Measurements from ENCODE around the gene SHISAL2B.

DNA sequence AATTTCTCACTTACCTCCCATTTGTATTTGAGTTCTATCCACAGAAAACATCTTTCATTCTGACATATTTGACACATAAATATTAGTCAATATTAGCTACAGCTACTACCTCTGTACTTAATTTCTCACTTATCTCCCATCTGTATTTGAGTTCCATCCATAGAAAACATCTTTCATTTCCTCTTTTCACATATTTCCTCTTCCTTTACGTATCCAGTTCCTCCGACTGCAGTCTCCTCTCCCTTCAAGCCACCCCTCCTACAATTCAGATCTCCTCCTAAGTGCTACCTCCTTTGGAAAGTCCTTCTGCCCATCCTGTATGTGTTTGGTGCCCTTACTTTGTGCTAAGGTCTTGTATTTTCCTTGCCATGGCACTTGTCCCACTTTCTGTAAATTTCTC is 76.6 kb downstream of the SHISAL2B start:
- TF ChIP-seq, protein P1, sequence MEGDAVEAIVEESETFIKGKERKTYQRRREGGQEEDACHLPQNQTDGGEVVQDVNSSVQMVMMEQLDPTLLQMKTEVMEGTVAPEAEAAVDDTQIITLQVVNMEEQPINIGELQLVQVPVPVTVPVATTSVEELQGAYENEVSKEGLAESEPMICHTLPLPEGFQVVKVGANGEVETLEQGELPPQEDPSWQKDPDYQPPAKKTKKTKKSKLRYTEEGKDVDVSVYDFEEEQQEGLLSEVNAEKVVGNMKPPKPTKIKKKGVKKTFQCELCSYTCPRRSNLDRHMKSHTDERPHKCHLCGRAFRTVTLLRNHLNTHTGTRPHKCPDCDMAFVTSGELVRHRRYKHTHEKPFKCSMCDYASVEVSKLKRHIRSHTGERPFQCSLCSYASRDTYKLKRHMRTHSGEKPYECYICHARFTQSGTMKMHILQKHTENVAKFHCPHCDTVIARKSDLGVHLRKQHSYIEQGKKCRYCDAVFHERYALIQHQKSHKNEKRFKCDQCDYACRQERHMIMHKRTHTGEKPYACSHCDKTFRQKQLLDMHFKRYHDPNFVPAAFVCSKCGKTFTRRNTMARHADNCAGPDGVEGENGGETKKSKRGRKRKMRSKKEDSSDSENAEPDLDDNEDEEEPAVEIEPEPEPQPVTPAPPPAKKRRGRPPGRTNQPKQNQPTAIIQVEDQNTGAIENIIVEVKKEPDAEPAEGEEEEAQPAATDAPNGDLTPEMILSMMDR (IDR thresholded peaks at IDR 0.05): no peak
- no peak for TF ChIP-seq POLR2A (IDR thresholded peaks at IDR 0.05)
